Thyroid gland (tissue), 4 donors: ENCODE results near the gene HCFC1R1. TPM values are rescaled to one million over a fixed set of nuclear protein-coding genes. Genes with fewer than 3 reads are reported as not detected.
"Not testable (repeated sequence)": the region's sequence is repeated elsewhere in the genome, so short reads cannot be mapped to it uniquely, and the experiment has no call there.

Experiments used
- DNase-seq, 2 donors: peaks; one replicate each; pipeline ENCODE4 v3.0.0-alpha.2; 2019
- H3K27ac ChIP-seq, 3 donors: fragments of 200-600 bp; sonication (generic); 1 replicate in 2 of 3; 2 replicates in 1 of 3; pipeline ENCODE4 v1.5.1; 2016 to 2019; ENCODE audit warnings: mild to moderate bottlenecking in 1 of 3, moderate library complexity in 1 of 3
- H3K27me3 ChIP-seq: fragments of 200-600 bp; sonication (generic); one replicate; pipeline ENCODE4 v1.5.1; 2019
- H3K36me3 ChIP-seq, 2 donors: fragments of 200-600 bp; sonication (generic); one replicate each; pipeline ENCODE4 v1.5.1; 2016 to 2019
- H3K4me1 ChIP-seq, 2 donors: fragments of 200-600 bp; sonication (generic); one replicate each; pipeline ENCODE4 v1.5.1; 2017 to 2019
- H3K4me3 ChIP-seq, 3 donors: fragments of 200-600 bp; sonication (generic); replicated peaks in 1 of 3; 1 replicate in 2 of 3; 2 replicates in 1 of 3; pipeline ENCODE4 v1.5.1; 2016; ENCODE audit warnings: mild to moderate bottlenecking in 1 of 3
- H3K9me3 ChIP-seq: fragments of 200-600 bp; sonication (generic); one replicate; pipeline ENCODE4 v1.5.1; 2017
- CTCF ChIP-seq, 6 experiments: fragments of 200-600 bp in 3 of 6; fragments of 450-650 bp in 3 of 6; sonication (generic) in 3 of 6; IDR thresholded peaks; one replicate each; pipeline ENCODE4 v1.5.1; 2016 to 2019; ENCODE audit warnings: antibody characterized with exemption in 6 of 6, mild to moderate bottlenecking in 2 of 6, inconsistent platforms in 1 of 6, moderate library complexity in 1 of 6
- POLR2A ChIP-seq, 2 donors: fragments of 450-650 bp; IDR thresholded peaks; one replicate each; pipeline ENCODE4 v1.6.1; 2017; ENCODE audit warnings: antibody characterized with exemption in 2 of 2, mild to moderate bottlenecking in 2 of 2, moderate library complexity in 1 of 2
- WGBS, 2 donors: methylation state at CpG; one replicate each; pipeline ENCODE4 v1.1.5; 2017; 5-methylcytosine and 5-hydroxymethylcytosine counted together
- intact Hi-C: fragments of 100-400 bp; cut with DNase I; formaldehyde crosslinking; loops from one replicate; pipeline ENCODE4 v1.15.1; 2023
- total RNA-seq, 4 donors: library from RNA; depleted of rRNA; stranded (reverse); fragments of >200 nt; gene quantifications; one replicate each; pipeline ENCODE4 v1.2.3, GENCODE V29; 2016

The HCFC1R1 gene
- 10 to 100 TPM; 10.1 to 51.7 (median 29.7) TPM for total RNA-seq

GRCh38 chr16:3023669-3024478, at the start of gene HCFC1R1, which contains the start of gene THOC6:
HCFC1R1 (minus strand) TSS chr16:3023942; CDS start chr16:3023941, 1 bp downstream.
THOC6 (plus strand) TSS chr16:3024035; CDS start chr16:3024327, 292 bp downstream.
- Histone ChIP-seq H3K9me3 (no peaks in the 10 kb centered on the region), H3K4me1 (peaks cover 39 to 54% of the 10 kb centered on the region in 2 donors), H3K36me3 (peaks cover 4 to 13% of the 10 kb centered on the region in 2 donors), H3K4me3 (peak within 1 kb of the TSS; percentile 15 to 86 (median 68)), H3K27ac (peak within 1 kb of the TSS; percentile 82 to 98 (median 98)), H3K27me3 (no peaks in the 10 kb centered on the region)
- WGBS, 2 donors = 1% methylated on average over 20 of the region's 69 CpGs
- peak; percentile 98 for DNase-seq
- peak; percentile 50 to 79 for TF ChIP-seq POLR2A (IDR thresholded peaks at IDR 0.05)
- no peak for TF ChIP-seq CTCF (IDR thresholded peaks at IDR 0.05)
- intact Hi-C loops = no loop called here

GRCh38 chr16:3073448-3073847, 49.7 kb upstream of the HCFC1R1 start:
- intact Hi-C loops = no loop called here

GRCh38 chr16:3072576-3073263, 49.0 kb upstream of the HCFC1R1 start:
- DNase-seq, intact Hi-C loops, H3K27ac ChIP-seq, H3K9me3 ChIP-seq, H3K36me3 ChIP-seq, H3K4me3 ChIP-seq, H3K27me3 ChIP-seq, H3K4me1 ChIP-seq: not testable (repeated sequence)
- WGBS, 2 donors = 75% methylated on average over 12 of the region's 18 CpGs; no CpG with 5 or more reads in 1 of the 2 donors

More at GRCh38 chr16:3073448-3073847, 49.7 kb upstream of the HCFC1R1 start:
- 90 to 91% methylated on average over 7 of the region's 7 CpGs for WGBS, 2 donors
- Histone ChIP-seq H3K4me1 (peaks cover 0 to 3% of the 10 kb centered on the region in 2 donors), H3K36me3 (no peaks in the 10 kb centered on the region), H3K27ac (no peak overlapping the region), H3K9me3 (no peaks in the 10 kb centered on the region), H3K27me3 (no peaks in the 10 kb centered on the region), H3K4me3 (no peak overlapping the region)
- TF ChIP-seq CTCF (IDR thresholded peaks at IDR 0.05) (no peak), POLR2A (IDR thresholded peaks at IDR 0.05) (no peak)
- DNase-seq = no peak

- 82% methylated on average over 4 of the region's 4 CpGs for WGBS, 2 donors
- H3K9me3 ChIP-seq, H3K36me3 ChIP-seq, H3K4me3 ChIP-seq, intact Hi-C loops, H3K27ac ChIP-seq, H3K27me3 ChIP-seq, DNase-seq: not testable (repeated sequence)
- peaks cover 0 to 12% of the 10 kb centered on the region in 2 donors for H3K4me1 ChIP-seq
Observed at GRCh38 chr16:3072148-3072547, 48.4 kb upstream of the HCFC1R1 start.

GRCh38 chr16:3071655-3072054, 47.9 kb upstream of the HCFC1R1 start:
- H3K27me3 ChIP-seq = no peaks in the 10 kb centered on the region

More at GRCh38 chr16:3071655-3072054, 47.9 kb upstream of the HCFC1R1 start:
- Histone ChIP-seq H3K9me3 (no peaks in the 10 kb centered on the region), H3K27ac (no peak overlapping the region), H3K4me3 (no peak overlapping the region), H3K4me1 (peaks cover 0 to 12% of the 10 kb centered on the region in 2 donors), H3K36me3 (no peaks in the 10 kb centered on the region)
- TF ChIP-seq POLR2A (IDR thresholded peaks at IDR 0.05) = no peak
- no peak for TF ChIP-seq CTCF (IDR thresholded peaks at IDR 0.05)
- WGBS, 2 donors = 83 to 84% methylated on average over 7 of the region's 7 CpGs
- intact Hi-C loops = no loop called here
- DNase-seq = no peak
